Measurements from ENCODE around the gene RCC2. TPM values are rescaled to one million over a fixed set of nuclear protein-coding genes. Genes with fewer than 3 reads are reported as not detected.

RCC2 gene
- total and polyA plus RNA-seq, 9 donors = 15.3 to 52.2 (median 40.7) TPM

DNA sequence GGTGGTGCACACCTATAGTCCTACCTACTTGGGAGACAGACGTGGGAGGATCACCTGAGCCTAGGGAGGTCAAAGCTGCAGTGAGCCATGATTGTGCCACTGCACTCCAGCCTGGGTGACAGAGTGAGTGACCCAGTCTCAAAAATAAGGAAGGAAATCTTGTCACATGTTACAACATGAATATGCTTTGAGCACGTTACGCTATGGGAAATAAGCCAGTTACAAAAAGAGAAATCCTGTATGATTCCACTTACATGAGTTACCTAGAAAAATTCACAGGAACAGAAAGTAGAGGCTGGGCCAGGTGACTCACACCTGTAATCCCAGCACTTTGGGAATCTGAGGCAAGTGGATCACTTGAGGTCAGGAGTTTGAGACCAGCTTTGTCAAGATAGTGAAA, 74.2 kb downstream of the RCC2 start:
- Histone ChIP-seq H3K9me3 (no peaks in the 10 kb centered on the region), H3K4me1 (ENCODE audit: insufficient read depth) (no peaks in the 10 kb centered on the region), H3K27ac (no peak overlapping the region), H3K27me3 (no peaks in the 10 kb centered on the region), H3K36me3 (no peaks in the 10 kb centered on the region), H3K4me3 (no peak overlapping the region)
- 76 to 80% (median 79%) methylated on average over 3 of the region's 3 CpGs for WGBS, 3 donors
- TF ChIP-seq POLR2A (IDR thresholded peaks at IDR 0.05) = no peak
- TF ChIP-seq, protein P1, sequence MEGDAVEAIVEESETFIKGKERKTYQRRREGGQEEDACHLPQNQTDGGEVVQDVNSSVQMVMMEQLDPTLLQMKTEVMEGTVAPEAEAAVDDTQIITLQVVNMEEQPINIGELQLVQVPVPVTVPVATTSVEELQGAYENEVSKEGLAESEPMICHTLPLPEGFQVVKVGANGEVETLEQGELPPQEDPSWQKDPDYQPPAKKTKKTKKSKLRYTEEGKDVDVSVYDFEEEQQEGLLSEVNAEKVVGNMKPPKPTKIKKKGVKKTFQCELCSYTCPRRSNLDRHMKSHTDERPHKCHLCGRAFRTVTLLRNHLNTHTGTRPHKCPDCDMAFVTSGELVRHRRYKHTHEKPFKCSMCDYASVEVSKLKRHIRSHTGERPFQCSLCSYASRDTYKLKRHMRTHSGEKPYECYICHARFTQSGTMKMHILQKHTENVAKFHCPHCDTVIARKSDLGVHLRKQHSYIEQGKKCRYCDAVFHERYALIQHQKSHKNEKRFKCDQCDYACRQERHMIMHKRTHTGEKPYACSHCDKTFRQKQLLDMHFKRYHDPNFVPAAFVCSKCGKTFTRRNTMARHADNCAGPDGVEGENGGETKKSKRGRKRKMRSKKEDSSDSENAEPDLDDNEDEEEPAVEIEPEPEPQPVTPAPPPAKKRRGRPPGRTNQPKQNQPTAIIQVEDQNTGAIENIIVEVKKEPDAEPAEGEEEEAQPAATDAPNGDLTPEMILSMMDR (IDR thresholded peaks at IDR 0.05) = no peak
- no peak for DNase-seq
- intact Hi-C loops (cut with DNase I) = no loop called here

DNA sequence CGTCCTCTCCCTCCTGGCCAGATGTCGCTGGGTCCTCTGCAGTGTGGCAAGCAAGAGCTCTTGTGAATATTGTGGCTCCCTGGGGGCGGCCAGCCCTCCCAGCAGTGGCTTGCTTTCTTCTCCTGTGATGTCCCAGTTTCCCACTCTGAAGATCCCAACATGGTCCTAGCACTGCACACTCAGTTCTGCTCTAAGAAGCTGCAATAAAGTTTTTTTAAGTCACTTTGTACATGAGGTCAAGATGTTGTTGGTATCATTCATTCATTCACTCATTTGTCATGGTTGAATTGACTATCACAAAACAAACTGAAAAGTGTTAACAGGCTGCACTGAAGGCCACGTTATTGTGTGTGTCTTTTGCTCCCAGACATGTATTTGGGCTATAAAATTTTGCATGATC, 75.7 kb downstream of the RCC2 start:
- intact Hi-C loops (cut with DNase I) = no loop called here
- Histone ChIP-seq H3K9me3 (no peaks in the 10 kb centered on the region), H3K4me3 (no peak overlapping the region), H3K36me3 (no peaks in the 10 kb centered on the region), H3K27ac (no peak overlapping the region), H3K27me3 (no peaks in the 10 kb centered on the region), H3K4me1 (ENCODE audit: insufficient read depth) (no peaks in the 10 kb centered on the region)
- no peak for DNase-seq
- WGBS, 3 donors = 76 to 82% (median 79%) methylated on average over 4 of the region's 4 CpGs
- TF ChIP-seq, protein P1 (IDR thresholded peaks at IDR 0.05) = no peak
- no peak for TF ChIP-seq POLR2A (IDR thresholded peaks at IDR 0.05)
- TF ChIP-seq EP300 (IDR thresholded peaks at IDR 0.05) = no peak

DNA sequence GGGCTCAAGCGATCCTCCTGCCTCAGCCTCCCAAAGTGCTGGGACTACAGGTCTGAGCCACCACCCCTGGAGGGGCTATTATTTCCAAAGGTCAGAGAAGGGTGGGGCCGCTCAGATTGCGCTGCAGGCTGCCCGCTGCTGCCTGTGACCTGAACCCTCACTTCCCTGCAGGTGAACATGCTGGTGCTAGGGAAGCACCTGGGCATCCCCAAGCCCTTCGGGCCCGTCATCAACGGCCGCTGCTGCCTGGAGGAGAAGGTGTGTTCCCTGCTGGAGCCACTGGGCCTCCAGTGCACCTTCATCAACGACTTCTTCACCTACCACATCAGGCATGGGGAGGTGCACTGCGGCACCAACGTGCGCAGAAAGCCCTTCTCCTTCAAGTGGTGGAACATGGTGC, 76.1 kb downstream of the RCC2 start:
- no peaks in the 10 kb centered on the region for H3K4me1 ChIP-seq (ENCODE audit: insufficient read depth)
- H3K27me3 ChIP-seq = no peaks in the 10 kb centered on the region
- TF ChIP-seq POLR2A (IDR thresholded peaks at IDR 0.05) (no peak), EP300 (IDR thresholded peaks at IDR 0.05) (no peak)
- TF ChIP-seq, protein P1 (IDR thresholded peaks at IDR 0.05) = no peak
- DNase-seq = no peak
- H3K36me3 ChIP-seq = no peaks in the 10 kb centered on the region
- intact Hi-C loops (cut with DNase I) = no loop called here
- WGBS, 3 donors = 81 to 88% (median 81%) methylated on average over 8 to 12 of the region's 12 CpGs
- H3K4me3 ChIP-seq = no peak overlapping the region
- H3K27ac ChIP-seq = no peak overlapping the region
- H3K9me3 ChIP-seq = no peaks in the 10 kb centered on the region

DNA sequence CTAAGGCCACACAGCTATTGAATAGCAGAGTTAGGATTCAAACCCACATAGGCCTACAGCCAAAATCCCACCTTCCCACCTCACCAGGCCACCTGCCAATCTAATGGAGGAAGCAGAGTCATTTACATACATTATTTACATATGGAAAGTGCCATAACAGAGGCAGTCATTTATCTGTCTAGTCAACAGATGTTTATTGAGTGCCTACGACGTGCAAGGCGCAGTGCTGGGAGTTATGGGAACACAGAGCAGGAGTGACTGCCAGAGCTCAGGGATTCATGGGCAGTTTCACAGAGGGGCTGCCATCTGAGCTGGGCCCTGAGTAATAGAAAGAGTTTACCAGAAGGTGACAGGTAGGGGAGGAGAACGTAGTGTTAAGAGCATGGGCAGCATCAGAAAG, 77.8 kb downstream of the RCC2 start:
- 86 to 91% (median 89%) methylated on average over 4 of the region's 4 CpGs for WGBS, 3 donors
- no peak for DNase-seq
- Histone ChIP-seq H3K27me3 (no peaks in the 10 kb centered on the region), H3K36me3 (no peaks in the 10 kb centered on the region), H3K27ac (no peak overlapping the region), H3K4me1 (ENCODE audit: insufficient read depth) (no peaks in the 10 kb centered on the region), H3K9me3 (no peaks in the 10 kb centered on the region), H3K4me3 (no peak overlapping the region)
- no peak for TF ChIP-seq EP300 (IDR thresholded peaks at IDR 0.05)
- TF ChIP-seq, protein P1 (IDR thresholded peaks at IDR 0.05) = no peak
- TF ChIP-seq POLR2A (IDR thresholded peaks at IDR 0.05) = no peak
- intact Hi-C loops (cut with DNase I) = no loop called here

Data from ovary (tissue), 9 donors.